Activated CD4-positive, alpha-beta T cell treated with anti-CD3 and anti-CD28 coated beads, Interleukin-2, amount 10 ng/mL, durations not matched to agents 7 days and 5 days (primary cell): ENCODE results near the gene LAIR2. TPM values are rescaled to one million over a fixed set of nuclear protein-coding genes. Genes with fewer than 3 reads are reported as not detected.

ENCODE experiments used
- CTCF ChIA-PET: fragments of 350-600 bp; sonication (Branson Sonifier 250); formaldehyde crosslinking; loops from one replicate; lab custom pipeline; 2021; ENCODE audit warnings: antibody characterized with exemption; lab: Charles Lee
- POLR2A ChIA-PET: fragments of 350-600 bp; sonication (Branson Sonifier 250); formaldehyde crosslinking; loops from one replicate; lab custom pipeline; 2021; ENCODE audit warnings: antibody characterized with exemption; lab: Charles Lee
- DNase-seq: peaks from one replicate; pipeline ENCODE4 v3.0.0-alpha.2; 2020
- H3K27ac Mint-ChIP-seq: one replicate; pipeline ENCODE4 v1.8.0; 2021; ENCODE audit warnings: mild to moderate bottlenecking, moderate library complexity, mixed read lengths
- H3K27me3 Mint-ChIP-seq: one replicate; pipeline ENCODE4 v1.8.0; 2021; ENCODE audit warnings: mixed read lengths
- H3K36me3 Mint-ChIP-seq: one replicate; pipeline ENCODE4 v1.8.0; 2021; ENCODE audit warnings: low read depth, mixed read lengths
- H3K4me1 Mint-ChIP-seq: one replicate; pipeline ENCODE4 v1.8.0; 2021; ENCODE audit warnings: mixed read lengths
- H3K4me3 Mint-ChIP-seq: one replicate; pipeline ENCODE4 v1.8.0; 2021; ENCODE audit warnings: mild to moderate bottlenecking, moderate library complexity, mixed read lengths
- H3K9me3 Mint-ChIP-seq: one replicate; pipeline ENCODE4 v1.8.0; 2021; ENCODE audit warnings: mixed read lengths
- total RNA-seq, 2 experiments: library from RNA; stranded (reverse); gene quantifications; one replicate each; pipeline ENCODE4 v1.2.3, GENCODE V29; 2021

The LAIR2 gene
- total RNA-seq, 2 experiments from 2014 or later, result 3.1 to 3.7 TPM

- Mint-ChIP-seq H3K4me3 (no peak overlapping the region), H3K36me3 (no peaks in the 10 kb centered on the region), H3K4me1 (peaks cover 9% of the 10 kb centered on the region), H3K27me3 (peaks cover 47% of the 10 kb centered on the region), H3K27ac (no peak overlapping the region), H3K9me3 (no peaks in the 10 kb centered on the region)
- DNase-seq, result no peak
- ChIA-PET POLR2A (no interaction called here), CTCF (interaction anchor here (0.6 to 1.2 kb wide), 2 partner anchors 14 to 79 kb away, joined by 3 to 4 read pairs; no protein-coding TSS in a partner anchor)
Observed at GRCh38 chr19:54470276-54470887, 32.2 kb upstream of the LAIR2 start.

- ChIA-PET POLR2A (no interaction called here), CTCF (no interaction called here)
- H3K9me3 Mint-ChIP-seq, result no peaks in the 10 kb centered on the region
- no peak overlapping the region for H3K4me3 Mint-ChIP-seq
- no peak for DNase-seq
- H3K4me1 Mint-ChIP-seq, result peaks cover 4% of the 10 kb centered on the region
- H3K36me3 Mint-ChIP-seq, result no peaks in the 10 kb centered on the region
- peaks cover 41% of the 10 kb centered on the region for H3K27me3 Mint-ChIP-seq
- H3K27ac Mint-ChIP-seq, result no peak overlapping the region
Observed at GRCh38 chr19:54470991-54471782, 31.4 kb upstream of the LAIR2 start.

GRCh38 chr19:54473071-54473891, 29.4 kb upstream of the LAIR2 start, which contains the start of gene CDC42EP5:
Gene CDC42EP5, minus strand, starts transcription at chr19:54473296. Its CDS starts 7,749 bp downstream, at chr19:54465547.
- Mint-ChIP-seq H3K27me3 (peaks cover 45% of the 10 kb centered on the region), H3K4me1 (peaks cover 4% of the 10 kb centered on the region), H3K36me3 (no peaks in the 10 kb centered on the region), H3K27ac (peak within 1 kb of the TSS; percentile 55), H3K4me3 (no peak within 1 kb of the TSS), H3K9me3 (no peaks in the 10 kb centered on the region)
- no peak for DNase-seq
- ChIA-PET POLR2A (no interaction called here), CTCF (no interaction called here)

- no peak overlapping the region for H3K4me3 Mint-ChIP-seq
- H3K36me3 Mint-ChIP-seq, result no peaks in the 10 kb centered on the region
- ChIA-PET POLR2A (no interaction called here), CTCF (no interaction called here)
- H3K27me3 Mint-ChIP-seq, result peaks cover 42% of the 10 kb centered on the region
- H3K27ac Mint-ChIP-seq, result no peak overlapping the region
- no peak for DNase-seq
- no peaks in the 10 kb centered on the region for H3K9me3 Mint-ChIP-seq
- peaks cover 4% of the 10 kb centered on the region for H3K4me1 Mint-ChIP-seq
Observed at GRCh38 chr19:54473892-54474372, 28.7 kb upstream of the LAIR2 start.

GRCh38 chr19:54475706-54476105, 26.9 kb upstream of the LAIR2 start:
- Mint-ChIP-seq H3K9me3 (no peaks in the 10 kb centered on the region), H3K36me3 (no peaks in the 10 kb centered on the region), H3K27me3 (peaks cover 26% of the 10 kb centered on the region), H3K4me1 (peaks cover 6% of the 10 kb centered on the region), H3K27ac (no peak overlapping the region), H3K4me3 (no peak overlapping the region)
- ChIA-PET POLR2A (no interaction called here), CTCF (no interaction called here)
- no peak for DNase-seq

- no peak overlapping the region for H3K27ac Mint-ChIP-seq
- peaks cover 14% of the 10 kb centered on the region for H3K4me1 Mint-ChIP-seq
- POLR2A ChIA-PET, result no interaction called here
- no peaks in the 10 kb centered on the region for H3K36me3 Mint-ChIP-seq
- DNase-seq, result no peak
- CTCF ChIA-PET, result interaction anchor here (0.9 to 1.4 kb wide), 2 partner anchors 12 to 14 kb away, joined by 3 to 4 read pairs; partner anchors contain the start of gene LENG9
- no peaks in the 10 kb centered on the region for H3K9me3 Mint-ChIP-seq
- no peak overlapping the region for H3K4me3 Mint-ChIP-seq
- H3K27me3 Mint-ChIP-seq, result peaks cover 20% of the 10 kb centered on the region
Observed at GRCh38 chr19:54477650-54478049, 25.0 kb upstream of the LAIR2 start.

- DNase-seq, result peak; percentile 54
- CTCF ChIA-PET, result interaction anchor here (0.5 to 1.8 kb wide), 4 partner anchors 13 to 198 kb away, joined by 3 to 5 read pairs (median 3); no protein-coding TSS in a partner anchor
Observed at GRCh38 chr19:54478677-54479266, 23.9 kb upstream of the LAIR2 start.

GRCh38 chr19:54480051-54480450, 22.6 kb upstream of the LAIR2 start:
- CTCF ChIA-PET, result interaction anchor here (1.9 kb wide), 1 partner anchor 194 kb away, joined by 4 read pairs; no protein-coding TSS in a partner anchor

More at GRCh38 chr19:54478677-54479266, 23.9 kb upstream of the LAIR2 start:
- no peak overlapping the region for H3K4me3 Mint-ChIP-seq
- POLR2A ChIA-PET, result no interaction called here
- H3K4me1 Mint-ChIP-seq, result peaks cover 16% of the 10 kb centered on the region
- H3K27me3 Mint-ChIP-seq, result peaks cover 18% of the 10 kb centered on the region
- H3K36me3 Mint-ChIP-seq, result no peaks in the 10 kb centered on the region
- no peaks in the 10 kb centered on the region for H3K9me3 Mint-ChIP-seq
- no peak overlapping the region for H3K27ac Mint-ChIP-seq

GRCh38 chr19:54481326-54481930, 21.2 kb upstream of the LAIR2 start:
- POLR2A ChIA-PET, result no interaction called here
- Mint-ChIP-seq H3K9me3 (no peaks in the 10 kb centered on the region), H3K36me3 (no peaks in the 10 kb centered on the region), H3K27me3 (peaks cover 31% of the 10 kb centered on the region), H3K4me3 (no peak overlapping the region), H3K4me1 (peaks cover 16% of the 10 kb centered on the region), H3K27ac (no peak overlapping the region)
- CTCF ChIA-PET, result interaction anchor here (0.7 to 1.9 kb wide), 5 partner anchors 28 to 193 kb away, joined by 3 to 4 read pairs (median 3); no protein-coding TSS in a partner anchor
- peak; percentile 43 for DNase-seq

More at GRCh38 chr19:54480051-54480450, 22.6 kb upstream of the LAIR2 start:
- Mint-ChIP-seq H3K4me3 (no peak overlapping the region), H3K27me3 (peaks cover 23% of the 10 kb centered on the region), H3K9me3 (no peaks in the 10 kb centered on the region), H3K4me1 (peaks cover 16% of the 10 kb centered on the region), H3K27ac (no peak overlapping the region), H3K36me3 (no peaks in the 10 kb centered on the region)
- POLR2A ChIA-PET, result no interaction called here
- no peak for DNase-seq

- H3K4me3 Mint-ChIP-seq, result no peak overlapping the region
- ChIA-PET POLR2A (no interaction called here), CTCF (interaction anchor here (0.6 kb wide), 1 partner anchor 598 kb away, joined by 3 read pairs; no protein-coding TSS in a partner anchor)
Observed at GRCh38 chr19:54482889-54483288, 19.7 kb upstream of the LAIR2 start.

GRCh38 chr19:54484451-54484850, 18.2 kb upstream of the LAIR2 start:
- ChIA-PET CTCF (no interaction called here), POLR2A (no interaction called here)
- H3K9me3 Mint-ChIP-seq, result no peaks in the 10 kb centered on the region
- DNase-seq, result no peak
- H3K27me3 Mint-ChIP-seq, result peaks cover 22% of the 10 kb centered on the region
- H3K4me1 Mint-ChIP-seq, result peaks cover 16% of the 10 kb centered on the region
- H3K36me3 Mint-ChIP-seq, result no peaks in the 10 kb centered on the region
- no peak overlapping the region for H3K27ac Mint-ChIP-seq
- no peak overlapping the region for H3K4me3 Mint-ChIP-seq

More at GRCh38 chr19:54482889-54483288, 19.7 kb upstream of the LAIR2 start:
- Mint-ChIP-seq H3K4me1 (peaks cover 16% of the 10 kb centered on the region), H3K36me3 (no peaks in the 10 kb centered on the region), H3K27ac (no peak overlapping the region), H3K27me3 (peaks cover 22% of the 10 kb centered on the region), H3K9me3 (no peaks in the 10 kb centered on the region)
- no peak for DNase-seq

GRCh38 chr19:54485851-54486250, 16.8 kb upstream of the LAIR2 start:
- Mint-ChIP-seq H3K27me3 (peaks cover 33% of the 10 kb centered on the region), H3K4me1 (peaks cover 13% of the 10 kb centered on the region), H3K27ac (no peak overlapping the region), H3K9me3 (no peaks in the 10 kb centered on the region), H3K4me3 (no peak overlapping the region), H3K36me3 (no peaks in the 10 kb centered on the region)
- ChIA-PET CTCF (no interaction called here), POLR2A (no interaction called here)
- no peak for DNase-seq
